Right lobe of liver (tissue), 4 donors: ENCODE results near the gene INAFM1.

Experiments used
- POLR2A ChIP-seq: fragments of 450-650 bp; IDR thresholded peaks from one replicate; pipeline ENCODE4 v1.6.1; 2017; ENCODE audit warnings: antibody characterized with exemption, mild to moderate bottlenecking
- TF ChIP-seq, protein P1 (sequence below), 4 donors: fragments of 200-600 bp in 3 of 4; fragments of 450-650 bp in 1 of 4; IDR thresholded peaks; one replicate each; pipeline versions ENCODE4 v1.5.1 to v1.8.0; 2016 to 2022; ENCODE audit warnings: antibody characterized with exemption in 4 of 4, mild to moderate bottlenecking in 2 of 4
- donor health status: DM: no; HTN: no; CAD: no.
- donor health status: DM: no; HTN: no; CAD: no.
- donor health status: DM: no; HTN: yes; CAD: no.

GRCh38 chr19:47274891-47275761 lies 441 bp downstream of the INAFM1 start:
- TF ChIP-seq, protein P1, sequence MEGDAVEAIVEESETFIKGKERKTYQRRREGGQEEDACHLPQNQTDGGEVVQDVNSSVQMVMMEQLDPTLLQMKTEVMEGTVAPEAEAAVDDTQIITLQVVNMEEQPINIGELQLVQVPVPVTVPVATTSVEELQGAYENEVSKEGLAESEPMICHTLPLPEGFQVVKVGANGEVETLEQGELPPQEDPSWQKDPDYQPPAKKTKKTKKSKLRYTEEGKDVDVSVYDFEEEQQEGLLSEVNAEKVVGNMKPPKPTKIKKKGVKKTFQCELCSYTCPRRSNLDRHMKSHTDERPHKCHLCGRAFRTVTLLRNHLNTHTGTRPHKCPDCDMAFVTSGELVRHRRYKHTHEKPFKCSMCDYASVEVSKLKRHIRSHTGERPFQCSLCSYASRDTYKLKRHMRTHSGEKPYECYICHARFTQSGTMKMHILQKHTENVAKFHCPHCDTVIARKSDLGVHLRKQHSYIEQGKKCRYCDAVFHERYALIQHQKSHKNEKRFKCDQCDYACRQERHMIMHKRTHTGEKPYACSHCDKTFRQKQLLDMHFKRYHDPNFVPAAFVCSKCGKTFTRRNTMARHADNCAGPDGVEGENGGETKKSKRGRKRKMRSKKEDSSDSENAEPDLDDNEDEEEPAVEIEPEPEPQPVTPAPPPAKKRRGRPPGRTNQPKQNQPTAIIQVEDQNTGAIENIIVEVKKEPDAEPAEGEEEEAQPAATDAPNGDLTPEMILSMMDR (IDR thresholded peaks at IDR 0.05), result no peak
- no peak for TF ChIP-seq POLR2A
